ENCODE results near the gene MRGPRD. TPM values are rescaled to one million over a fixed set of nuclear protein-coding genes. Genes with fewer than 3 reads are reported as not detected.
"Not testable (repeated sequence)": the region's sequence is repeated elsewhere in the genome, so short reads cannot be mapped to it uniquely, and the experiment has no call there.

Gene MRGPRD
- total RNA-seq, 1 experiment from 2014 or later = not detected

GRCh38 chr11:68977781-68978625 is 2.8 kb downstream of the MRGPRD start:
- no peak for DNase-seq

GRCh38 chr11:68976563-68976962 is 4.2 kb downstream of the MRGPRD start:
- no peak for DNase-seq
- H3K27ac Mint-ChIP-seq (ENCODE audit: unreplicated experiment) = no peak overlapping the region
- CTCF ChIA-PET = no interaction called here
- BruUV-seq (replicated peaks) = no TSS peak
- H3K36me3 Mint-ChIP-seq (ENCODE audit: insufficient read depth, unreplicated experiment) = no peaks in the 10 kb centered on the region
- peaks cover 55% of the 10 kb centered on the region for H3K27me3 Mint-ChIP-seq (ENCODE audit: unreplicated experiment)
- TF ChIP-seq, protein P1, sequence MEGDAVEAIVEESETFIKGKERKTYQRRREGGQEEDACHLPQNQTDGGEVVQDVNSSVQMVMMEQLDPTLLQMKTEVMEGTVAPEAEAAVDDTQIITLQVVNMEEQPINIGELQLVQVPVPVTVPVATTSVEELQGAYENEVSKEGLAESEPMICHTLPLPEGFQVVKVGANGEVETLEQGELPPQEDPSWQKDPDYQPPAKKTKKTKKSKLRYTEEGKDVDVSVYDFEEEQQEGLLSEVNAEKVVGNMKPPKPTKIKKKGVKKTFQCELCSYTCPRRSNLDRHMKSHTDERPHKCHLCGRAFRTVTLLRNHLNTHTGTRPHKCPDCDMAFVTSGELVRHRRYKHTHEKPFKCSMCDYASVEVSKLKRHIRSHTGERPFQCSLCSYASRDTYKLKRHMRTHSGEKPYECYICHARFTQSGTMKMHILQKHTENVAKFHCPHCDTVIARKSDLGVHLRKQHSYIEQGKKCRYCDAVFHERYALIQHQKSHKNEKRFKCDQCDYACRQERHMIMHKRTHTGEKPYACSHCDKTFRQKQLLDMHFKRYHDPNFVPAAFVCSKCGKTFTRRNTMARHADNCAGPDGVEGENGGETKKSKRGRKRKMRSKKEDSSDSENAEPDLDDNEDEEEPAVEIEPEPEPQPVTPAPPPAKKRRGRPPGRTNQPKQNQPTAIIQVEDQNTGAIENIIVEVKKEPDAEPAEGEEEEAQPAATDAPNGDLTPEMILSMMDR (IDR thresholded peaks at IDR 0.05; ENCODE audit: unreplicated experiment) = no peak
- no peak overlapping the region for H3K4me3 Mint-ChIP-seq (ENCODE audit: low read depth, unreplicated experiment)
- intact Hi-C loops (cut with micrococcal nuclease; ENCODE audit: unreplicated experiment) = no loop called here
- H3K4me1 Mint-ChIP-seq (ENCODE audit: low read depth, unreplicated experiment) = peaks cover 7% of the 10 kb centered on the region
- H3K9me3 Mint-ChIP-seq (ENCODE audit: low read depth, unreplicated experiment) = no peaks in the 10 kb centered on the region

More at GRCh38 chr11:68977781-68978625, 2.8 kb downstream of the MRGPRD start:
- Mint-ChIP-seq H3K9me3 (ENCODE audit: low read depth, unreplicated experiment) (peaks cover 3% of the 10 kb centered on the region), H3K4me3 (ENCODE audit: low read depth, unreplicated experiment) (no peak overlapping the region), H3K27me3 (ENCODE audit: unreplicated experiment) (peaks cover 55% of the 10 kb centered on the region), H3K4me1 (ENCODE audit: low read depth, unreplicated experiment) (no peaks in the 10 kb centered on the region), H3K27ac (ENCODE audit: unreplicated experiment) (no peak overlapping the region), H3K36me3 (ENCODE audit: insufficient read depth, unreplicated experiment) (no peaks in the 10 kb centered on the region)
- CTCF ChIA-PET = no interaction called here
- TF ChIP-seq, protein P1 (IDR thresholded peaks at IDR 0.05; ENCODE audit: unreplicated experiment) = no peak
- no TSS peak for BruUV-seq (replicated peaks)
- intact Hi-C loops (cut with micrococcal nuclease; ENCODE audit: unreplicated experiment) = no loop called here

DNA sequence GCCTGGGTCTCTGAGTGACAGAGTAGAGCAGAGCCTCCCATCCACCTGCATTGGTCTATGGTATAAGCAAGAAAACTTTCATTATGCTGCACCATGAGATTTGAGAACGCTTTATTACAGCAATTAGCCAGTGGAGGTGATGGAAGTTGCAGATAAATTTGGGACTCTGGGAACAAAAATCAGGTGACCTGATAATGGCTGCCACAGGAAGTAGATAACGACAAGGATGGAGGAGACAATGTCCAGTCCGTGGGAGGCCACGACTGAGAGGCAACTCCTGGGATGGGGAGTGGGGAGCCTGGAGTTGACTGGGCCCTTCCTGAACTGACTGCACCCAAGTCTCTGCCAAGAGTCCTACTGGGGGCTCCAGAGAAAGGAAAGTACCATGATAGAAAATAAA is 4.7 kb downstream of the MRGPRD start:
- CTCF ChIA-PET = no interaction called here
- intact Hi-C loops (cut with micrococcal nuclease; ENCODE audit: unreplicated experiment) = no loop called here
- Mint-ChIP-seq H3K27me3 (ENCODE audit: unreplicated experiment) (peaks cover 55% of the 10 kb centered on the region), H3K9me3 (ENCODE audit: low read depth, unreplicated experiment) (no peaks in the 10 kb centered on the region), H3K27ac (ENCODE audit: unreplicated experiment) (no peak overlapping the region), H3K4me3 (ENCODE audit: low read depth, unreplicated experiment) (no peak overlapping the region), H3K4me1 (ENCODE audit: low read depth, unreplicated experiment) (peaks cover 7% of the 10 kb centered on the region), H3K36me3 (ENCODE audit: insufficient read depth, unreplicated experiment) (no peaks in the 10 kb centered on the region)
- no TSS peak for BruUV-seq (replicated peaks)
- no peak for DNase-seq
- TF ChIP-seq, protein P1 (IDR thresholded peaks at IDR 0.05; ENCODE audit: unreplicated experiment) = no peak

DNA sequence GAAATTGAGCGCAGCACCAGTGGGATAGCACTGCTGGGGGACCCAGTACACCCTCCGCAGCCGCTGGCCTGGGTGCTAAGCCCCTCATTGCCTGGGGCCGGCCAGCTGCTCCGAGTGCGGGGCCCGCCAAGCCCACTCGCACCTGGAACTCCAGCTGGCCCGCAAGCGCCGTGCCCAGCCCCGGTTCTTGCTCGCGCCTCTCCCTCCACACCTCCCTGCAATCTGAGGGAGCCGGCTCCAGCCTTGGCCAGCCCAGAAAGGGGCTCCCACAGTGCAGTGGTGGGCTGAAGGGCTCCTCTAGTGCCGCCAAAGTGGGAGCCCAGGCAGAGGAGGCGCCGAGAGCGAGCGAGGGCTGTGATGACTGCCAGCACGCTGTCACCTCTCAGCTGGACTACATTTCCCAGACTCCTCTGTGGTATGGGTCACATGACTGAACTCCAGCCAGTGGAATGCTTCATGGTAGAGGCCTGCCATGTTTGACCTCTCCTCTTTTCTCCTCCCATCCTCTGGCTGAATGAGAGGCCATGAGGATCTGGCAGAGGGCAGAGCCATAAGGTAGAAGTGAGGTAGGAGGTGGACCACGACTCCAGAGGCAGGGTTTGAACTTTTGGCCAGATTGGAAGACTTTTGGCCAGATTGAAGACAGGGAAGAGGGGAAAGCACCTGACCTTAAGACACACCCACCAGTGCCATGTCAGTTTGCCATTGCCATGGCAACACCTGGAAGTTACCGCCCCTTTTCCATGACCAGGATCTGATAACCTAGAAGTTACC is 6.2 kb downstream of the MRGPRD start:
- CTCF ChIA-PET = no interaction called here
- no peak for DNase-seq
- no TSS peak for BruUV-seq (replicated peaks)

GRCh38 chr11:68973706-68974105 is 7.1 kb downstream of the MRGPRD start:
- not testable (repeated sequence) for BruUV-seq (replicated peaks)

More for the DNA sequence above, 6.2 kb downstream of the MRGPRD start:
- H3K27me3 Mint-ChIP-seq (ENCODE audit: unreplicated experiment) = peaks cover 47% of the 10 kb centered on the region
- no peaks in the 10 kb centered on the region for H3K36me3 Mint-ChIP-seq (ENCODE audit: insufficient read depth, unreplicated experiment)
- H3K9me3 Mint-ChIP-seq (ENCODE audit: low read depth, unreplicated experiment) = no peaks in the 10 kb centered on the region
- TF ChIP-seq, protein P1 (IDR thresholded peaks at IDR 0.05; ENCODE audit: unreplicated experiment) = no peak
- H3K27ac Mint-ChIP-seq (ENCODE audit: unreplicated experiment) = no peak overlapping the region
- H3K4me3 Mint-ChIP-seq (ENCODE audit: low read depth, unreplicated experiment) = no peak overlapping the region
- peaks cover 7% of the 10 kb centered on the region for H3K4me1 Mint-ChIP-seq (ENCODE audit: low read depth, unreplicated experiment)
- intact Hi-C loops (cut with micrococcal nuclease; ENCODE audit: unreplicated experiment) = no loop called here

More at GRCh38 chr11:68973706-68974105, 7.1 kb downstream of the MRGPRD start:
- H3K4me1 Mint-ChIP-seq (ENCODE audit: low read depth, unreplicated experiment); H3K9me3 Mint-ChIP-seq (ENCODE audit: low read depth, unreplicated experiment); H3K4me3 Mint-ChIP-seq (ENCODE audit: low read depth, unreplicated experiment); intact Hi-C loops (cut with micrococcal nuclease; ENCODE audit: unreplicated experiment); H3K36me3 Mint-ChIP-seq (ENCODE audit: insufficient read depth, unreplicated experiment); H3K27ac Mint-ChIP-seq (ENCODE audit: unreplicated experiment); CTCF ChIA-PET; DNase-seq: not testable (repeated sequence)
- H3K27me3 Mint-ChIP-seq (ENCODE audit: unreplicated experiment) = peaks cover 45% of the 10 kb centered on the region

Data from Calu3 (cell line).